GM19397 (cell line): ENCODE data around the gene FAM83G.

ENCODE experiments used
- ATAC-seq: cut with Tn5 transposase; IDR thresholded peaks from one replicate; pipeline ENCODE4 v1.9.1; 2021; ENCODE audit warnings: mild to moderate bottlenecking, moderate library complexity; ENCODE audit not compliant: unreplicated experiment

The FAM83G gene

DNA sequence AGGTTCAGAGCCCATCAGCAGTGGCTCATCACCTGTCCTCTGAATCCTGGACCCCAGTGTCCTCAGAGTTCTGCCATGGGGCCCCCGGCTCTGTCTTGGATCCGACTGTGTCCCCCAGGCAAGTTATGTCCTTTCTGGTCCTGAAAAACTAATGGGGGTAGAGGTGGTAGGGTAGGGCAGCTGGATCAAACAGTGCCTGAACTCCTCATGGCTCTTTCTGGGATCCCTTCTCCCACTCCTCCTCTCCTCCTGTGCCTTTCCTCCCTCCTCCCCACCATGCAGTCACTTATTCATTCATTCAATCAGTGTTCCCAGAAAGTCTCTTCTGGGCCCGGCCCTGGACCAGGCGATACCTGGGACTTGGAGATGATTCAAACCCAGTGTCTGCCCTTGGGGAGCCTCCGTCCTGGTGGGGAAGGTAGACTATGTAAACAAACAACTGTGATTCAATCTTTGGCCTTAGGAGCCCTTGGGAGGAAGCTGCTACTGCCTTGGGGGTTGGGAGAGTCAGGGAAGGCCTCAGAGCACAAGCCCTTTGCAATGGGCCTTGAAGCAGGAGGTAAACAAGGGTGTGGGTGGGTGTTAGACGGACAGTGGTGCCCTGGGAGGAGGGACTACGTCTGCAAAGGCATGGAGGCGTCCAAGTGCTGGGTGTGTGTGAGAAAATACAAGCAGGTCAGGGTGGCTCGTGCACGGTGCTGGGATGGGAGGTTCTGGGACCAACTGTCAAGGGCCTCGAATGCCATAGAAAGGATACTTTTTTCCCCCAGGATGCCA, 6.4 kb upstream of the FAM83G start:
- ATAC-seq = no peak

DNA sequence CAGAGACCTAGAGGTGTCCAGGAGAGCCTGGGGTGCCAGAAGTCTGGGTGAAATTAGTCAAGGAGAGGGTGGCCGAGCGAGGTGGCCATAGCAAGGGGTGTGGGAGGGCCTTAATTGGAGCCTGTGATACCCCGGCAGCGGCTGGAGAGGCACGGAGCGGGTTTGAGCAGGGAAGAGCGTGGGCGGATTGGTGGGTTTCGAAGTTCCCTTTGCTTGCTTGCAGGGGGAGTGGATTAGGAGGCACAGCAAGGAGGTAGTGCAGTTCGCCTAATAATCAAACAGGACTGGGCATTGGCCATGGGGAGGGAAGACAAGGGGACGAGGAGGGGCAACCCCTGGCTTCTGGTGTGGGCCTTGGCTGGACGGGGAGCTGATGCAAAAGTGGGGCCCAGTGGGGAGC, 5.4 kb upstream of the FAM83G start:
- no peak for ATAC-seq

DNA sequence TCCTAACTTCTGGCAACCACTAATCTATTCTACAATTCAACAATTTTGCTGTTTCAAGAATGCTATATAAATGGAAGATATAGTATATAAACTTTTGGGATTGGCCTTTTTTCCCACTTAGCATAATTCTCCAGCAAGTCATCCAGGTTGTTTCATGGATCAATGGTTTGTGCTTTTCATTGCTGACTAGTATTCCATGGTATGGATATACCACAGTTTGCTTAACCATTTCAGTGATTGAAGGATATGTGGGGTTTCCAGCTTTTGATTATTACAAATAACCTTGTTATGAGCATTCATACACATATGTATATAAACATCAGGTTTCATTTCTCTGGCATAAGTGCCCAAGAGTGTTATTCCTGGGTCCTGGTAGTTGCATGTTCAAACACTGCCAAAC, 2.1 kb upstream of the FAM83G start:
- ATAC-seq = no peak

DNA sequence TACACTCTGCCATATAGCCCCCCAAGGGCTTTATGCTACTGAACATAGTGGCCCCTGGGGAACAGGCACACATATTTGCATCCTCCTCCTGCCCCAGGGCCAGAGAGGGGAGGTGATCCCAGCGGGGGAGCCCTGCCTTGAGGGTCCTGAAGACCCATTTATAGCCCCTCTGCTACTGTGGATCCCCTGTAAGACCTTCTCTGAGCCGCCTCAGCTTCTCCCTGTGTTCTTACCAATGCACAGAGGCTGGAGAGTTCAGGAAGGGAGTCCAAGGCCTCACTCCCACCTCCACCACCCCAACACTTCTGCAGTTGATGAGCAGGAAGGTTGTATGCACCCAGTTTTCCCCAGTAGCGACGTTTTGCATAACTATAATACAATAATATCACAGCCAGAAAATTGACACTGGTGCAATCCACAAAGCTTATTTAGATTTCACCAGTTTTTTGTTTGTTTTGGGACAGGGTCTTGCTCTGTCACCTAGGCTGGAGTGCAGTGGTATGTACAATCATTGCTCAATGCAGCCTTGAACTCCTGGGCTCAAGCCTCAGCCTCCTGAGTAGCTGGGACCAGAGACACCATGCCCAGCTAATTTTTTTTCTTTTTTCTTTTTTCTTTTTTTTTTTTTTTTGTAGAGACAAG, 1.3 kb upstream of the FAM83G start:
- no peak for ATAC-seq

DNA sequence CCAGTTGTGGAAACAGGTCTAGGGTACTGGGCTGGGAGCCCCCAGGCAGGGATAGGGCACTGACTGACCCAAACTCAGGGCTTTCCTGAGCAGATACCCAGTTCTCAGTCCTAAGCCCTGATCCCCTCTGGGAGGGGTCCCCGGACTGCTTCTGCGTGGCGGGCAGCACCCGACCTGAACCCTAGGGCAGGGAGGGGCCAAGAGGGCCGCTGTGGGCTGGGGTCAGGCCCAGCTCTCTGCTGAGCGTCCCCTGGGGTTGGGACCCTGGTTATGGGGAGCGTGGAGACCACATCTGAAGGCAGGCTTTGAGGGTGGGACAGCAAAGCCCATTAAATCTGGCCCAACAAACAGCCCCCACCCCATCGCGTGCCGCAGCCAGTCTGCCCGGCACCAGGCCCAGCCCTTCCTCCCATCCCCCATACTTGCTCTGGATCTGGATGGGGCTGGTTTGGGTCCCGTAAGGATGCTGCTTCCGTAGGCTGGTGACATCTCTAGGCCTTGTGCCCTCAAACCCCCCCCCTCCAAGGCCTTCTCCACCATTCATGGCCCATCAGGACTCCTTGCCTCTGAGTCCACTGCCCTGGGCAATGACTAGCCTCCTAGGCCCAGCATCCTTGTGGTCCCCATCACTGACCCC, 691 bp upstream of the FAM83G start:
- ATAC-seq = no peak

DNA sequence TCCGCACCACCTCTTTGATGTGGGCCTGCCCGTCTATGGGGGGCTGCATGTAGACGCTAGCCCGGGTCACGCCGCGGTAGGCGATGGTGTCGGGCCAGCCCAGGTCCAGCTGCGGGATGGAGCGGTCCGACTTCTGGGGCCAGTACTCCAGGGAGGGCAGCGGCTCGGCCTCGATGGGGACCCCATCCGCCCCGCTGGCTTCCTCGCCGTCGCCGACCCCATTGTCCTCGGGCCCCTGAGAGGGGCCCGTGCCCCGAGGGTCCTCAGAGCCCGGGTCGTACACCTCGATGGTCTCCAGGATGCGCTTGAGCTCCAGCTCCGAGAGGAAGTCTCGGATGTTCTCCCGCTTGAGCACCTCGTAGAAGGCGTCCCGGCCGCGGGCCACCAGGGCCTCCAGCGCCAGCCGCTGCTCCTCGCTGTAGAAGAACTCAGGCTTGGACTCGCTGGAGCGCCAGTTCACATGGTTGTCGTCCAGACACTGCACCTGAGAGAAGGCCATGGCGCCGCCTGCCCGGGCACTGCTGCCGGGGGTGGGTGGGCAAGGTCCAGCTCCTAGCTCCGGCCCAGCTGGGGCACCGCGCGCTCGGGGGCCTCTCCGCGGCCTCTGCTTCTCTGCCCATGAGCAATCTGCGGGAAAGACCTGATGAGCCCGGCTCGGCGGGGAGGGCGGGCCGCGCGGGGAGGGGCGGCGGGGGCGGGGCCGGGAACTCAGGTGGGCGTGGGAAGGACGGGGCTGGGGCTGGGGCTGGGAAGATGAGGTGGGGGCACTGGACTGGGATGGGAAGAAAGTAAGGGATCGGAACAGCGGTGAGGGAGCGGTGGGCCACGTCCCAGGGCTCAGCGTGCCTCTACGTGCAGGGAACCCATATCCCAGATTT, 782 bp downstream of the FAM83G start:
- peak; percentile 31 for ATAC-seq

DNA sequence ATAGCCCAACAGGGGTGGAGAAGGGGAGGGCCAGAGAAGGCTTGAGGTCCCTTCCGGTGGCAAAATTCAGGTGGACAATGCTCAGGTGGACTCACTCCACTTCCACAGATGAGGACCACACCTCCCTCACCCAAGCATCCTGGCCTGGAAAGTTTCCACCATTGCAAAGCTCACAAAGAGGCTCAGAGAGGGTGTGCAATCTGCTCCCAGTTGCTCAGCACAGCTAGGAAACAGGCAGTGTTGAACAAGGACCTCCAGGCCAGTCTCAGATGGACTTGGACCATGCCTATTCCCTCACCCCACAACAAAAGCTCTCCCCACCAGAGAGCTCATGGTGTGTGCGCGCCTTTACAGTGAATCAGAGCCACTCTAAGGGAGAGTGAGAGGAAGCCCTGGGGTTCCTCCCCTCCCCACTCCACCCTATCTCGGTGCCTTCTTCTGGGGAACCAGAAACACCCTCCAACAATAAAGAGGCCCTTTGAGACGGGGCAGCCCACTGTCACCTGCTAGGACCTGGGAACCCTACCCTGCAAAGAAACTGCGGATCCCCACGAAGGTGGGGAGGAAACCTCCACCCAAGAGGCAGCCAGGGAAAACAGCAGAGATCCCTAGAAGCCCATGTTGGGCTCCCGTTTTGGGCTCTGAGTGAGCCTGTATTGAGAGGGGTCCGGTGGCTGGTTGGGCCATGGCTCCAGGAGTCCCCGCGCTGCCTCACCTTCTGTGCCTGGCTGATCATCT, 1.6 kb downstream of the FAM83G start:
- ATAC-seq = no peak

DNA sequence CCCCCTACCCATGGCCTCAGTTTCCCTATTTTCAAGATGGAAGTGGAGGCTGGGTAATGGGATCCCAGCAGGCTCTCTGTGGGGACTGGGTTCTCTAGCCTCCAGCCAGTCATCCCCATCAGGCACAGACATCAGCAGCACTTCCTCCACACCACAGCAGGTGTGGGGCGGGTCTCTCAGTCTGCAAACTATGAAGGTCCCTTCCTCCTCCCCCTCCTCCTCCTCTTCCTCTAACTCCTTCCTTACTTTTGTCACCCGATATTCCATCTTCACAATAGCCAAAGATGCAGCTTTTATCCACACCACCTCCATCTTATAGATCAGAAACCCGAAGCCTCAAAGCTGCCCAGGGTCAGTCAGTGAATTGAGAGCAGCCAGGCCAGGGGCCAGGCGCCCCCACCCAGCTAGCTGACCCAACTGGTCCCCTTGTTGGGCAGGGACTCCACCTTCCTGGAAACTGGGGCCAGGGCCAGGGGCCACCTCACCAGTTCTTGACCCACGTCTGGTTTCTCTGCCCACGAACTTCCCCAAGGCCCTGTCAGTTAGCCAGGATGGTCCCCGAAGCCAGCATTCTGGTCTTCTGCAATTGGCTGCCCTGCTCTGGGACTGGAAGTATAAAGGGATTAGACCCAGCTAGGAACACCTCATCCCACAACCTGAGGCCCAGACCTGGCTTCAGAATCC, 2.5 kb downstream of the FAM83G start:
- no peak for ATAC-seq

DNA sequence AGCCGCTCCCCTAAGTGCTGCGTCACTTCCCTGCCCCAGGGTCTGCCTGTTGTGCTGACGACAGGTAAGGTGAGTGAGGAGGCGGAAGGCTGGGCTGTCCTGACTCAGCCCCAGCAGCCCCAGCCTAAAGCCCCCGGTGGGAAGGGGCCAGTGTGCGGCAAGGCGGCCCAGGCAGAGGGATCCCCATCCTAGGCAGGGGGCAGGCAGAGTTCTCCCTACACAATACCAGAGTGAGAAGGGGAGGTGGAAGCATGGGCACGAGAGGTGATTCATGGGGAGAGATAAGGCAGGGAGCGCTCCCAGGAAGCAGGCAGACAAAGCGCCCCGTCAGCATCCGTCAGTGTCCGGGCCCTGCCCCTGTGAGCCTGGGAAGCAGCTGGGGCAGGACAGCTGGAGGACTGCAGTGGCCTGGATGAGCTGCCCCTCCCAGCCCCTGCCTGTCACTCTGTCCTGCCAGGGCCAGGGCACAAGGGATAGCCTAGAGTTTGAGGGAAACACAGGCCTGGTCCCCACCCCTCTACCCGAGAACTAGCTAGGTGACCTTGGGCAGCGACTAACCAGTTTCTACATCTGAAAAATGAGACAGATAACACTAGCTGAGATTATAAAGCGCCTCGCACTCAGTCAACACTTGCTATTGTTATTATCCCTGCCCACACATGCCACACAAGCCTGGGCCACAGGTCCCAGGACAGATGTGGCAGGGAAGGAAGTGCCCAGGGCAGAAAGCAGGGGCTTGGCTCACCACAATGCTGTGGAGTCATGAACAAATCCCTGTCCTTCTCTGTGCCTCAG, 3.8 kb downstream of the FAM83G start:
- no peak for ATAC-seq

DNA sequence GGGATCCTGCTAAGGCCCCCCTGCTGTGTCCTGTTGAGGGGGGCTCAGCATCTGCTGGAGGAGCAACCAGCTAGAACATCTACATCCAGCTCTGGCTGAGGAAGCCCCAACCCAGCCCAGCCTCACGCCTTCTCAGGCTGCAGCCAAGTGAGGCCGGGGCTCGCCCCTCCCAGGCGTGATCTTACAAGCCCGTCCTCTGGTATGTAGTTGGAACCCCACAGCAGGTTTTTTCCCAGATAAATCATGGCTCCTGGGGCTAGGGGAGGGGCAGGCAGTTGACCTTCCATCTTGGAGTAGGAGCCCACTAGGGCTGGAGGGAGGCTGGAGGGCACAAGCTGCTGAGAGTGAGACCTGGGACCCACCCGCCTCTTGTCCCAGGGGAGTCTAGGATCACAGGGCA, 4.7 kb downstream of the FAM83G start:
- ATAC-seq = no peak

DNA sequence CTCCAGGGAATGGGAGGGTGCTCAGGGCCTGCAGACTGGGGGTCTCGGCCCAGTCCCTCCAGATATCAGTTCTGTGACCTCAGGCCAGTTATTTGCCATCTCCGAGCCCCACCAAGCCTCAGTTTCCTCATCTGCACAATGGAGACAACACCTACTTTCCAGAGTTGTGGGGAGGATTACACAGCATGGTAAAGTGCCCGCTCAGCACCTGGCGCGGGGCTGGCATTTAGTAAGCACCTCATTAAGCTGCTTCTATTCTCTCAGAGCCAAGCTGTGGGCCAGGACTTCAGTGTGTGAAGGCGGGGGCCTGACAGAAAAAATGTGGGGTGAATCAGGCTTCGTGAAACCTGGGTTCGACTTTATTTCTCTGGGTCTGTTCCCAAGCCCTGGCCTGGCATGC, 5.2 kb downstream of the FAM83G start:
- no peak for ATAC-seq

DNA sequence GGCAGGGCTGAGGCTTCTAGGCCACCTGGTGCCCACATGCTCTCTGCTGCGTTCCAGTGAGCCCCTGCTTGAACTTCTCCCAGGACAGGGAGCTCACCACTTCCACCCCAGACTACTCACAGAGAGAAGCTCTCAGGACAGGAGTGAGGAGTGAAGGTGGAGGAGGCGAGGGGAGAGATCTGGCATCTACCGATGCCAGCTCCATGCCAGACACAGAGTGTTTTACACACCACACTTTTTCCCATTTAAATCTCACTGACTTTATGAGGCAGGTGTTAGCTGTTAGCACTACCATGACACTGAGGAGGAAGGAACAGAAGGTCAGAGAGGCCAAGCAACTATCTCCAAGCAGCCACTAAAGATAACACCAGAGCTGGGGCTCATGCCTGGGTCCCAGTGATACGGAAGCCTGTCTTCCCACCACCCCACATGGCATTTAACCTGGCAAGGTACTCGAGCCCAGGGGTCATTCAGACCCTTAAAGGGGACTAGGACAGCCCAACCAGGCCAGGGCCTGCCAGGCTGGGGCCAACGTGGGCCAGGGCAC, 6.8 kb downstream of the FAM83G start:
- no peak for ATAC-seq

DNA sequence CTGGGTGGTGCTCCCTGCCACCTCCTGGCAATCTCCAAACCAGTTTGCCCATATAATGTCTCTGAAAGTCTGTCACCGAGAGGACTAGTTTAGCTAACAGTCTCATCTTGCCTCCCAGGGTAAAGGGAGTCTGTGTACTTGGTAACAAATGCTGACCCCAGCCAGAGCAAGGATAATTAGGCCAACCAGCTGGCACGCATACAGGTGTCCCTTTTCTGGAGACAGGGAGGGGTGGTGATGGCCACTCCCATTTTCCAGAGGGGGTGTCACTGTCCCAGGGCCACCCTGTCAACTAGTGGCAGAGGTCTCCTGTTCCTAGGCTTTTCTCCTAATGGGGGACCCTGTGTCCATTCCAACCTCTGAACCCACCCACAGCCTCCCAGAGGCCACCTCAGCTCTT, 8.1 kb downstream of the FAM83G start:
- ATAC-seq = no peak

DNA sequence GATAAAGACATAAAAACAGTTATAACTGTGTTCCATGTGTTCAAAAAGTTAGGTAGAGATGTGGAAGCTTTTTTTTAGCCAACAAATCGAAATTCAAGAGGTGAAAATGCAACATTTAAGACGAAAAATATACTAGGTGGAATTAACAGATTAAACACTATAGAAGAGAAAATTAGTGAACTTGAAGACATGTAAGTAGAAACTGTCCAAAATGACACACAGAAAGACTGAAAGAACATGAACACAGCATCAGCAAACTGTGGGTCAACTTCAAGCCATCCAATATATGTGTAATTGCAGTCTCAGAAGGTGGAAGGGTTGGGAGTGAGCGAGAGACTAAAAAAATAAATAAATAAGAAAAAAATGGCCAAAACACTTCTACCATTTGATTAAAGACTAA, 9.3 kb downstream of the FAM83G start:
- no peak for ATAC-seq

DNA sequence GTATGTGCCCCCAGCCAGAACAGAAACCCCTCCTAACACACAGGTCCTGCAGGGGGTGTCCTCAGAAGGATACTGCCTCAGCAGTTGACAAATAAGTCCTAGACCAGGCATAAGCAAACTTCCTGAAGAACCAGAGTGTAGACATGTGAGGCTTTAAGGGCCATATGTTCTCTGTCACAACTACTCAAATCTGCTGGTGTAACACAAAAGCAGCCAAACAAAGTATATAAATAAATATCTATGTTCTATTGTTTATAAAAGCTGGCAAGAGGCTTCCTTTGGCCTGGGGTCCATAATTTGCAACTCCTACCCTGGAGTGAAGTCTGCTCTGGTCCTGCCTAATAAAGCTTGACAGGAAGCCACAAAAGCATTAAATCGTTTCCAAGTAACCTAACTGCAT, 9.9 kb downstream of the FAM83G start:
- no peak for ATAC-seq

DNA sequence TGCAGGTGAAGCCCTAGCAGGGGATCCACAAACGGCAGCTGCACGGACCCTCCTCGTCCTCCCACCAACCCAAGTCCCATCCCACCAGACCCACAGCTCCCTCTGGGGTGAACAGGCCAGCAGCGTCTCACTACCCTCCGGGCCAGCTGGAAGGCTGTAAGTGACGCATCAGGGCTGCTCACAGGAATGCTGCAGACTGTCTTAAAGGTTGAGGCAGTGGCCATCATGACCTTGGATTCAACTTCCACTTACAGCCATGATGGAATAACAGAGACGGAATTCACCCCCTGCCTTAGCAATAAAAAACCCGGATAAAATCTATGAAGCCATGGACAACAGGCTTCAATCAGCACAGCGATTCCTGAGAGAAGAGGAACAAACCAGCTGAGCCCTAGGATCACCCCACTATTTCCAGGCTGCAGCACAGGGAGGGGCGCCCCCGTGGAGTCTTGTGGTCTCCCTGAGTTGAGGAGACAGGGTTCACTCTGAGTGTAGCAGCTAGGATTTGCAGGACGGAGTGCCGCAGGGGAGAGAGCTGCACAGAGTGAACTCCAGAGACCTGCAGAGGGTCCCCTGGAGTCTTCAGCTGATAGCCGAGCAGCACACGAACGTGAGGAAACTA, 10.5 kb downstream of the FAM83G start:
- ATAC-seq = no peak

DNA sequence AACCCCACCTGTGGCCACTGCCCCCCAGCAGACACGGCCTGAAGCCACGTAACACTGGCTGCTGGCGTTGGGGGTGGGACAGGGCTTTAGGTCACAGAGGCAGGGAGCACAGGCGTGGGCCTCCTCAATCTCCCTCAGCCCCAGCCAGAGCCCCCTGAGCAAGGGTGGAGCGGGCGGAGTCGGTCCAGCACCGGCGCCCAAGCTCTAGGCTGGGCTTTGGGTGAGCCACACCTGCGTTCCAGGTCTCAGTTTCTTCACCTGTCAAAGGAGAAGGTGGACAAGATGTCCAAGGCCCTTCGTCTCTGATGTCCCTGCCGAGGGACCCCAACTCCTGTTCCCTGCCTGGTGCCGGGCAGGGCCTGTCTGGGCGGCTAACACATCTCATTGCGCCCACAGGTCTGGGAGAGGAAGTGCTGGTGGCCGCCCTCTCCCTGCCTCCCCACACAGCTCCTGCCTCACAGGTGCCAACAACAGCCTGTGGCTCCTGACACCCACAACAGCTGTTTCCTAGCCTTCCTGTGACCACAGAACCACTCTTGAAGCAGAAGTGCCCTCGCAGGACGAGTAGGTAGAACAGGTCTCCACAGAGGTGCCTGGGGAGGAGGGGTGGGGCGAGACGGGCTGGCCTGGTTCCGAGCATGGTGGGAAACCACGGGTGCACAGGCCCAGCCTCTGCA, 12.0 kb downstream of the FAM83G start:
- ATAC-seq = no peak
